Right forelimb (tissue), 1 donor: ENCODE results near the gene GALNT17.

Source experiments
- DNase-seq: peaks from one replicate; pipeline ENCODE4 v3.0.0-alpha.2; 2018

GALNT17 gene

DNA sequence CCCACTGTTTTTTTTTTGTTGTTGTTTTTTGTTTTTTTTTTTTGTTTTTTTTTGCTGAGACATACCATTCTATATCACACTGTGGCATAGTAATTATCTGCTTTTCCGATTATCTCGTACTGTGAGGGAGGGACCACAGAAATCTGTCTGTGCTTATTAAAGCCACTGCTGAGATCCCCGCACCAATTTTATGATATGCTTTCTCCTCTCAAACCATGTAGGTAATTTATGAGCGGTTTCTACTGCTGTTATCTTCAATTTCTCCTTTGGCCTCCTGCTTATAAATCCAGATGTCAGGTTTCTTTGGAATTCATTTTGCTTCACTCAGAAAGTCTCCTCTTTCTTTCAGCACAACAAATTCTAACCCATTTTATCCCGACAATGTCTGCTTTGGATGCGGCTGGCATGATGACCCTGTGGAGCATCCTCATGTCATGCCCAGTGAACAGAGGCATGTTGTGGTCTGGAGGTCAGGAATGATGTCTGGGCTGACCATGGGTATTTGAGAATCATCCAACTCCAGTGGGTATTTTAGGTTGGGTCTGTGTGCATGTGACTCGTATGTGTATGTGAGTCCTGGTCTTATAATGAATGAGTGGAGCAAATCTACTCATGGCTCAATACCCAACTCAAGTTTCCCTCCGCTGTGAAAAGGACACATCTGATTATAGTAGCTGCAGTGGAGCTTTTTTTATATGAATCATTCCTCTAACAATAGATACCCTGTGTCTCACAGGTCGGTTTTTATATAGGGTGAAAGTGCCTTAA is 213.4 kb downstream of the GALNT17 start:
- no peak for DNase-seq

- no peak for DNase-seq
Measured at GRCh38 chr7:71348821-71349681, 217.1 kb downstream of the GALNT17 start.

DNA sequence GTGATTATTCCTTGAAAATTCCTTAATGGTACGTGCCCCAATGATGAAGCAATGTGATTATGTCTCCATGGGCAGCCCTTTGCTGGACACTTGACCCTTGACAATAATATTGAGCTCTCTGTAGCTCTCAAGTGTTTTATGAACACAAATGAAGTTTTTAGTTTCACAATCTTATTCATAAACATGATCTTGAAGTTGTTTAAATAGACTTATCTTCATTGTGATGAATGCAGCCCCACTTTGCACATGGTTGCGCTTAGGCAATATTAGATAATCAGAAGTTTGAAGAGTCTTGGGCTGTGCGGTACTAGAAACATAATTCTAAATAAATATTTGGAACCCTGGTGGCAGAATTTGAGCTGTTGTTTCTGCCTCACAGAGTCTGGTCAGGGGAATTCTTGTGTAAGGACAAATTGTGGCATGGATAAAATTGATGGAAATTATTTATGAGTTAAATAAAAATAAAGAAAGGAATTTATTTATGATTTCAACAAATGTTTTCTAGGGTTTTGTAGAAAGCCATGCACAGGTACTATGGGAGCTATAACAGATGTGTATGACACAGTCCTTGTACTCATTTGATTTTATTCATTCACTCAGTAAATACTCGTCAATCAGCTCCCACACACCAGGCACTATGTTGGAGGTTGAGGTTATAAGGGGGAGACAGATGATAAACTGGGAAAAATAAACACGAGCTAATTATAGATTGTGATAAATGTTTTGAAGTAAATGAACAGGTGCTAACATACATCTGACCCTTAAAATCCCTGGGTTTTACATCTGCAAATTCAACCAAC is 217.9 kb downstream of the GALNT17 start:
- no peak for DNase-seq

DNA sequence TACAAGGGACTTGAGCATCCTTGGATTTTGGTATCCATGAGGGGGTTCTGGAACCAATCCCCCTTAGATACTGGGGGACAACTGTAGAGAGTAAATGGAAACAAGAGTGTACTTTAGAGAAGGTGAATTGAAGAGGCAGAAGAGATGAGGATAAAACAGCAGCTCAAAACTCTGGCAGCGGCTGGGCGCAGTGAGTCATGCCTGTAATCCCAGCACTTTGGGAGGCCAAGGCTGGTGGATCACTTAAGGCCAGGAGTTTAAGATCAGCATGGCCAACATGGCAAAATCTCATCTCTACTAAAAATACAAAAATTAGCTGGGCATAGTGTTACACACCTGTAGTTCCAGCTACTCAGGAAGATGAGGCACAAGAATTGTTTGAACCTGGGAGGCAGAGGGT is 218.7 kb downstream of the GALNT17 start:
- no peak for DNase-seq

- DNase-seq: no peak
Measured at GRCh38 chr7:71354716-71355115, 222.8 kb downstream of the GALNT17 start.

GRCh38 chr7:71361451-71362032 is 229.6 kb downstream of the GALNT17 start:
- no peak for DNase-seq

- no peak for DNase-seq
Measured at GRCh38 chr7:71362240-71362639, 230.3 kb downstream of the GALNT17 start.

DNA sequence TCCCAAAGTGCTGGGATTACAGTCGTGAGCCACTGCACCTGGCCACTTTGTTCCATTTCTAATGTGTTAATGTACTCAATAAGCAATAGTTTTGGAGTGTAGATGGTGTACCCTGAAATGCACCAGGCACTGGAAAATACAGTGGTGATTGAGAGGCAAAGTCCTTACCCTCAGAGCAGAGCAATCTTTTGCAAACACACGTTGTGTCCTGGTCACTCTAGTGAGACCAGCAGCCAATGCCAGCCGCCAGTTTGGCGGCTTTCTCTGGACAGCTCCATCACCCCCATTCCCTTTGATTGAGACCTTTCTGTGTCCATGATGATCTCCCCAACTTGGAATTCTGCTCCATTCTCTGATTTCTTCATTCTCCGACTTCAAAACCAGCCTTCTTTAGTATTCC is 231.3 kb downstream of the GALNT17 start:
- no peak for DNase-seq

DNA sequence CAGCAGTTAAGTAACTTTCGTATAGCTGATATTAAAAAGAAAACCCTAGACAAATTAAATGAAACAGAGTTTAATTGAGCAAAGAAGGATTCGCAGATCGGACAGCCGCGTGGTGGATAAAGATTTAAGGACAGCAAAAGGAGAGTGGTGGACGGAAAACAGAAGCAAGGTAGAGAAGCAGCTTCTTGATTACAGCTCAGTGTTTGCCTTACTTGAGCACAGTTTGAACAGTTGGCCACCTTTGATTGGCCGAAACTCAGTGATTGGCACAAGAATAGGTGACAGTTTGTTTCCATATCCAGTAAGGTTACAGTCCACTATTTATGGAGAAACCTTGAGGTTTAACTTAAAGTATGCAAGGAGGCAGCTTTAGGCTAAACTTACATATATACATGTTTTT is 231.7 kb downstream of the GALNT17 start:
- DNase-seq: no peak

- DNase-seq: no peak
Measured at GRCh38 chr7:71364551-71364950, 232.6 kb downstream of the GALNT17 start.

DNA sequence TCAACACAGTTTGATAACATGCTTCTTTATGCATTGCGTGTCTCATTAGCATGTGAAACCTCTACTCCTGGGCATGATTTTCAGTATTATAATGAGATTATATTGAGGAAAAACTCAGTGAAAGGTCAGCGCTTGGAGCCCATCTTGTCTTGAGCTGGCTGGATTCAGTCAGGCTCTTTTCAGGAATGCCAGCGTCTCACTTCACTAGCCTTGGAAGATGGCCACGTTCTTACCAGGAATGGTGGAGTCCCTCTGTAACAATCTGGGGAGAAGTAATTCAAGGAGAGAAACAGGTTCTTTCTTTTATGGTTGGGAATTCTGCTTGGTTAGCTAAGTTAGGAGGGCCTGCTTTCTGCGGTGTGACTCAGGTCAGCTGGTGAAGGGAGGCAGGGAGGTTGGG is 241.0 kb downstream of the GALNT17 start:
- DNase-seq: no peak

GRCh38 chr7:71377062-71377461 is 245.1 kb downstream of the GALNT17 start:
- peak; percentile 9 for DNase-seq

- DNase-seq: no peak
Measured at GRCh38 chr7:71377469-71377868, 245.5 kb downstream of the GALNT17 start.

GRCh38 chr7:71384094-71384493 is 252.2 kb downstream of the GALNT17 start:
- DNase-seq: peak; percentile 18

DNA sequence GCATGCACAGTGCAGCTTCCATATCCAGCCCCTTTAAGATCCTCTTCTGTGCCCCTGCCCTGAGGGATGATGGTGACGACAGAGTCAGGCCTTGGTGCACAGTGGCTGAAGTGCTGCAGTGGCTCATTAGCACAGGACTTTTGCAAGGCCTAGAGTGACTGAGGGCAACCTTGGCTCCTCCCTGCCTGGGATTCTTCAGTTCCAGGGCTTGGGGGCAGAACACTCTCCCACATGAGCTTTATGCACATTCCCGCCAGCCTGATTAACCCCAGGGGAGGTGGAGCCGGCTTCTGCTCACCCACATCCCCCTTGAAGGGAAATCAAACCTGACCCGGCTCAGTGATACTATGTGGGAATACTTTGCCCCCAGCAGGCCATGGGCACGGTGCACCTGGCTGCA is 253.4 kb downstream of the GALNT17 start:
- no peak for DNase-seq

GRCh38 chr7:71386152-71386785 is 254.3 kb downstream of the GALNT17 start:
- DNase-seq: peak; percentile 24

DNA sequence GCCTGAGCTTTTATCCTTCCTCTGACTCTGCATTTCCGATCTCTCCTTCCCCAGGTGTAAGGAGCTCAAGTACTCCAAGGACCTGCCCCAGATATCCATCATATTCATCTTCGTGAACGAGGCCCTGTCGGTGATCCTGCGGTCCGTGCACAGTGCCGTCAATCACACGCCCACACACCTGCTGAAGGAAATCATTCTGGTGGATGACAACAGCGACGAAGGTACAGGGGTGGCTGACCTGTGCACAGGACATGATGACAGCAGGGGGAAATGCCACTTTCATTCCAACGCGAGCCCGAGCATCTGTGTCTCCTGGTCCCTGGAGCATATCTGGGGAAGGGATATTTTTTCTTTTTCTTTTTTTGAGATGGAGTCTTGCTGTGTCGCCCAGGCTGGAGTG is 256.2 kb downstream of the GALNT17 start:
- no peak for DNase-seq

DNA sequence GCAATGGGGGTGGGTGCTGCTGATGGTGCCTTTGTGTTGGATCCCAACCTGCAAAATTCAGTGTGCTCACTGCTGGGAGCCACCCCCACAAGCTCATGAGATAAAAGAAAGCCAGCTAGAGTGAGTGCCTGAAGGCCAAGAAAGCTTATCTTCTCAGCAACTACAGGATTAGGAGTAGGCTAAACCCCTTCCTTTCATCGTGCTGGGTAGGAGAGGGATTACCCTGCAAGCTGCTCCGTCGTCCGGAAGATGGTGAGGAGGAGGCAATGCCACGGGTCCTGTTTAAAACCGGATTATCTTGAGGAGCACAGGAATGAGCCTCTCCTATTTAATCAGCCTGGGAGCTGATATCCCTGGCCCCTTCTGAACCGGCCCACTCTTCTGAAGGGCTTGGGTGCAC is 258.0 kb downstream of the GALNT17 start:
- peak; percentile 13 for DNase-seq

DNA sequence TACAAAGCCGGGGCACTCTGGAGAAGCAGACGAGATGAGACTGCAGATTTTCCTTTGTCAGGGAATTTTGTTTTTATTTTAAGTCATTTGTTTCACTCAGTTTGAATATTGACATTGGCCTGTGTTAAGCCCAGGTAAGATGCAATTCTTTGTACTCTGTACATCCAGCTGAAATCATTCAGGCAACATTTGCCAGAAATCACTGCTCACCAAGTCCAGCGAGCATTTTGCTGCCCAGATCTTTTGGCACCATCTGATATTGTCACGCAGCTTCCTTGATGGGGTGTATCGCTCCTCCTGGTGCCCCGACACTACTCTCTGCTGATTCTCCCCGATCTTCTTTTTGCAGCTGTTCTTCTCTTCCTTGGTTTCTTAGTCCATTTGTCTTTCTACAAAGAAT is 261.7 kb downstream of the GALNT17 start:
- DNase-seq: no peak

DNA sequence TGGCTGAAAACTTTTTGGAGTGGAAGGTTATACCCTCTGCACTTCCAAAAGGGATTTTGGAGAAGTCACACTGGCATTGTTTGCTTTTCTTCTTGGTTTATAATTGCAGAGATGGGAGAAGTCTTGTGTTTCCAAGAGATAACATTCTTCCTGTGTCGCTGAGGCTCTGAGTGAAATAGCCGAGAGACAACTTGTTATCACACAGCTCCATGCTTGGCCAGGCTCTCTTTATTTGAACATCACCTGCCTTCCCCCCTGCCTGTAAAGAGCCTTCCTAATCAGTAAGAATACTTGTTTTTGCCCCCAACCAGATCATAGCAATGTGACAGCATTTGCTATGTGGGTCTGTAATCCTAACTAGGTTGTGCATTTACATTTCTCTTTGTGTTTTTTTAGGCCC is 270.7 kb downstream of the GALNT17 start:
- no peak for DNase-seq

- DNase-seq: no peak
Measured at GRCh38 chr7:71403202-71403946, 271.4 kb downstream of the GALNT17 start.
